Stimulated activated CD8-positive, alpha-beta memory T cell treated with anti-CD3 and anti-CD28 coated beads, Interleukin-2, amount 100 ng/mL, for 48 hours (primary cell): ENCODE data around the gene RRP1B.
"Not testable (repeated sequence)": the region's sequence is repeated elsewhere in the genome, so short reads cannot be mapped to it uniquely, and the experiment has no call there.

ENCODE experiments used
- DNase-seq, 2 donors: peaks; one replicate each; pipeline ENCODE4 v3.0.0-alpha.2; 2020; ENCODE audit warnings: low read depth in 2 of 2

Gene RRP1B

DNA sequence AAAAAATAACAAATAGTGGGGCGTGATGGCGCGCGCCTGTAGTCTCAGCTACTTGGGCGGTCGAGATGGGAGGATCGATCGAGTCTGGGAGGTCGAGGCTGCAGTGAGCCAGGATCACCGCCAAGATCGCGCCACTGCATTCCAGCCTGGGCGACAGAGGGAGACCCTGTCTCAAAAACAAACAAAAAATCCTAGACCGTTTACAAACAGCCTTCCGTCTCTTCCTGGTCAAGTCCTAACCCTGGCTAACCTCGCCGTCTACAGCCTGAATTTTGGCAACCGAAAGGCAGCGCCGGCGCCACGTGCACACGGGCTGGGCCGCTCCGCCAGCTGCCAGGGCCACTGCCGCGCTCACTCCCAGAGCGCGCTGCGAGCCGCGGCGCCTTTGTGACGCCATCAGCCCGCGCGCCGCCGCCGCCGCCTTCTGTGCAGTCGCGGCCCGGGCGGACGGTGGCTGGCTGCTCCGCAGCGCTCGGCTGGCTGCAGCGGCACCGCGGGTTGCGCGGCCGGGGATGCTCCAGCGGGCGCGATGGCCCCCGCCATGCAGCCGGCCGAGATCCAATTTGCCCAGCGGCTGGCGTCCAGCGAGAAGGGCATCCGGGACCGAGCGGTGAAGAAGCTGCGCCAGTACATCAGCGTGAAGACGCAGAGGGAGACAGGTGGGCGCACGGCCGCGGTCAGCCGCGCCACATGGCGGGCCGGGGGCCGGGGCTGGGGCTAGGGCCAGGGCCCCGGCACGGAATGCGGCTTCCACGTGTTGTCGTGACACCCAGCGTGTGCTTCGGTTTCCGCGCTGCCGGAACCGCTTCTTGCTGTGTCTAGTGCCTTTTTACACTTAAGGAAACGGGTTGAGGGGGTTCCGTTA is at the start of gene RRP1B, which contains the start of gene HSF2BP:
Gene RRP1B, plus strand, starts transcription at position 425 of the 865 bp plus-strand sequence. Its CDS starts 105 bp downstream, at position 530.
Gene HSF2BP, minus strand, starts transcription at position 353 of the 865 bp plus-strand sequence. CDS start 1,392 bp downstream, outside the sequence.
- peak; percentile 72 to 78 for DNase-seq

- peak in 1 of 2 donors; percentile 5 for DNase-seq
Measured at GRCh38 chr21:43611598-43612369, 47.6 kb upstream of the RRP1B start.

DNA sequence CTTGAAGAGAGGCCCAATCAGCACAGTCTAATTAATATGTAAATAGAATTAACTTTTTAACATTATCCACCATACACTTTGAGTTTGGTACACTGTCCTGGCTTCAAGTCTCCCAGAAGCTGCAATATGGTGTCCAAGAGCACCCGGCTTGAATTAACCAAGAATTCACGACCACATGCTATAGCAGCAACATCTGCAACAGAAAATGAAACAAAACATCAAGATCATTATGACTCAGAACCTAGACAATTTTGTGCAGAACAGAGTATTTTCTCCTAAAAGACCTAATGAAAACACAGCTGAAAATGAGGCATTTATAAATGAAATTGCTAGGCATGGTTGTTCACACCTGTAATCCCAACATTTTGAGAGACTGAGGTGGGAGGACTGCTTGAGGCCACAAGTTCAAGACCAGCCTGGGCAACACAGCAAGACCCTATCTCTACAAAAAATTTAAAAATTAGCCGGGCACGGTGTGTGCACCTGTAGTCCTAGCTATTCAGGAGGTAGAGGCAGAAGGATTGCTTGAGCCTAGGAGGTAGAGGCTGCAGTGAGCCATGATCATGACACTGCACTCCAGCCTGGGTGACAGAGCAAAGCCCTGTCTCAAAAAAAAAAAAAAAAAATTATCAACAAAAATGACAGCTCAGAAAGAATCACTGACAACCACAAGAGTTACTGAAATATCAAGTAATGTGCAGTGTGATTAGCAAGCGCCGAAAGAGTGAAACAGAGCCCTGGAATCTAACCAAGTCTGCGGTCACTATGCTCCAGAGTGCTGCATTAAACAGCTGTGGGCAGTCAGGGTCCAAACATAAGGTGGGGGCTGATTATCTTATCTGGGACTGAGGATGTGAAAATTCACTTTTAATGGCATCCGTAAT is 45.4 kb upstream of the RRP1B start:
- DNase-seq, result no peak

- no peak for DNase-seq
Measured at GRCh38 chr21:43614839-43615238, 44.5 kb upstream of the RRP1B start.

GRCh38 chr21:43616861-43617260 is 42.5 kb upstream of the RRP1B start:
- not testable (repeated sequence) for DNase-seq

- no peak for DNase-seq
Measured at GRCh38 chr21:43618940-43619339, 40.4 kb upstream of the RRP1B start.

GRCh38 chr21:43619344-43619743 is 40.0 kb upstream of the RRP1B start:
- no peak for DNase-seq

GRCh38 chr21:43619856-43620255 is 39.5 kb upstream of the RRP1B start:
- no peak for DNase-seq

DNA sequence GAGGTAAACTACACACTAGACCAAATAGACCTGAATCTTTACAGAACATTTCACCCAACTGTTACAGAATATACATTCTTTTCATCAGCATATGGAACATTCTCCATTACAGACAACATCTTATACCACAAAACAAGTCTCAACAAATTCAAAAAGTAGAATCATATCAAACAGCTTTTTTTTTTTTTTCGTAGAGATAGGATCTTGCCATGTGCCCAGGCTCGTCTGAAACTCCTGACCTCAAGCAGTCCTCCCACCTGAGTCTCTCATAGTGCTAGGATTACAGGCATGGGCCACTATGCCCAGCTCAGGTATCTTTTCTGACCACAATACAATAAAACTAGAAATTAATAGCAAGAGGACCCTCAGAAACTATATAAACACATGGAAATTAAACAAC is 36.6 kb upstream of the RRP1B start:
- no peak for DNase-seq

DNA sequence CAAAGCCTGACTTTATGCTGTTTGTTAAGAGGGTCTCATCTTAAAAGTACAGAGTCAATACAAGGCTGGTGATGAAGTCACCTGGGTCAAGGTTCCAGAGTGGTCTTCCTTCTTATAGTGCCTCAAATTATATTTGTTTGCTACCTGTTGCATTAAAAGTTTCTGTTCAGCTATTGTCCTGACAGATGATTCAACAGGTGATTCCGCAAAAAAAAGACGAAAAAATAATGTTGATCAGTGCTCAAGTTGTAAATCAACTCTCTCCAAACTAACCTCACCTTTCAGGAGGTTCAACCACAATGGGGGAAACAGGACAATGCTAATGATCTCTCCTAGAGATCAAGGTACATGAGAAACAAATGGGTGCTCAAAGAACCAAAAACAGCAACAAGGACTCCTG is 35.8 kb upstream of the RRP1B start:
- DNase-seq, result no peak

- DNase-seq, result no peak
Measured at GRCh38 chr21:43624339-43624738, 35.0 kb upstream of the RRP1B start.

- no peak for DNase-seq
Measured at GRCh38 chr21:43626390-43626789, 33.0 kb upstream of the RRP1B start.

- DNase-seq, result no peak
Measured at GRCh38 chr21:43627527-43627926, 31.8 kb upstream of the RRP1B start.

- DNase-seq, result no peak
Measured at GRCh38 chr21:43631411-43632107, 27.8 kb upstream of the RRP1B start.

DNA sequence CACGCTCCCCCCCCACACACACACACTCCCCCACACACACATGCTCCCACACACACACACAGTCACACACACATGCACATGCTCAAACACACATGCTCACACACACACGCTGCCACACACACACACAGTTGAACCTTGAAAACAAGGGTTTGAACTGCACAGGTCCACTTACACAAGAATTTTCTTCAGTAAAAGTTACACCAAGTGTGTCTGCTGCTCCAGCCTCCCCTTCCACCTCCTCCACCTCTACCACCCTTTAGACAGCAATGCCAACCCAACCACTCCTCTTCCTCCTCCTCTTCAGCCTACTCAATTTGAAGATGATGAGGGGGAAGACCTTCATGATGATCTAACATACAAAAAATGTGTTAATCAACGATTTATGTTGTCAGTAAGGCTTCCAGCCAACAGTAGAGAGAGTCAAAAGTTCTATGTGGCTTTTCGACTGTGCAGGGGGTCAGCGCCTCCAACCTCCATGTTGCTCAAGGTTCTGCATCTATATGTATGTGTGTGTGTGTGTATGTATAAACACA is 26.9 kb upstream of the RRP1B start:
- DNase-seq, result no peak

- no peak for DNase-seq
Measured at GRCh38 chr21:43634618-43635017, 24.7 kb upstream of the RRP1B start.

DNA sequence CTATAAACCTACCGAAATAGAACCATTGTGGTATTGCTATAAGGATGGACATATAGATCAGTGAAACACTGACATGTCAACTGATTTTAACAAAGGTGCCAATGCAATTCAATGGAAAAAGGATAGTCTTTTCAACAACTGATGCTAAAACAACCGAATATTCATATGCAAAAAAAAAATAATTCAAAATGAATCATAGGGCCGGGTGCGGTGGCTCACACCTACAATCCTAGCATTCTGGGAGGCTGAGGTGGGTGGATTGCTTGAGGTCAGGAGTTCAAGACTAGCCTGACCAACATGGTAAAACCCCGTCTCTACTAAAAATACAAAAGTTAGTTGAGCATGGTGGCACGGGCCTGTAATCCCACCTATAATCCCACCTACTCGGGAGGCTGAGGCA is 23.9 kb upstream of the RRP1B start:
- DNase-seq, result no peak

DNA sequence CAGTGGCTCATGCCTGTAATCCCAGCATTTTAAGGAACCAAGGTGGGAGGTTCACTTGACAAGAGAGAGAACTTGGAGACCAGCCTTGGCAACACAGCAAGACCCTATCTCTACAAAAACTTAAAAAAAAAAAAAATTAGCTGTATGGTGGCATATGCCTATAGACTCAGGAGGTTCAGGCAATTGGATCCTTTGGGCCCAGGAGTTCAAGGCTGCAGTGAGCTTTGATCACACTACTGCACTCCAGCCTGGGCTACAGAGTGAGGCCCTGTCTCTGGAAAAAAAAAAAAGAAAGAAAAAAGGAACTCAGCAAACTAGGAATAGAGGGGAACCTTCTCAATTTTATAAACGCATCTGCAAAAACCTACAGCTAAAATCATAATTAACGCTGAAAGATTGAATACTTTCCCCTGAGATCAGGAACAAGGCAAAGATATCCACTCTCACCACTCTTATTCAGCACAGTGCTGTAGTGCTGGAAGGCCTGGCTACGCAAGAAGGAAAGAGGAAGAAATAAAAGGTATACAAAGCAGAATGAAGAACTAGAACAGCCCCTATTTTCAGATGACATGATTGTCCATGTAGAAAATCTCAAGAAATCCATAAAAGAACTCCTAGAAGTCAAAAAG is 21.7 kb upstream of the RRP1B start:
- DNase-seq, result no peak

- DNase-seq, result no peak
Measured at GRCh38 chr21:43639470-43640353, 19.6 kb upstream of the RRP1B start.
